ENCODE results near the gene HTATIP2.
"Not testable (repeated sequence)": the region's sequence is repeated elsewhere in the genome, so short reads cannot be mapped to it uniquely, and the experiment has no call there.

HTATIP2 gene

DNA sequence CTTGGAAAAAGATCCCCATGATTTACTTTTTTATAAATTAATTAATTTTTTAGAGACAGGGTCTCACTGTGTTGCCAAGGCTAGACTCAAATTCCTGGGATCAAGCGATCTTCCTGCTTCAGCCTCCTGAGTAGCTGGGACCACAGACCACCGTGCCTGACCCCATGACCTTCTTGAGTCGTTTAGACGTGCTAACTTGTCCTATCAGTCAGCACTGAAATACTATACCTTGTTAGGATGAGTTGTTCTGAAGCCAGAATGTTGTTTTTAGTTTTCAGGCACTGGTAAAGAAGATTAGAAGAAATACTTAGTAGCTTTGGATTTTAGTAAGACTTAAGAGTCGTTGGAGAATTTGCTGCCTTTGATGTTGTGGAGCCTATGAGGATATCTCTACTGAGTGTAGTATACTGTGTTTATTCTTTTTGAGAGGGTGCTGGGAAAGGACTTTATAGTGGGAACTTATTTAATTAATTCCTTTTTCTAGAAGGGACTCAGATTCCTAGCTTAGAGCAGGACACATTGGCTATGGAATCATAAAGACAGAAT is 8.6 kb downstream of the HTATIP2 start:
- no peak for DNase-seq

DNA sequence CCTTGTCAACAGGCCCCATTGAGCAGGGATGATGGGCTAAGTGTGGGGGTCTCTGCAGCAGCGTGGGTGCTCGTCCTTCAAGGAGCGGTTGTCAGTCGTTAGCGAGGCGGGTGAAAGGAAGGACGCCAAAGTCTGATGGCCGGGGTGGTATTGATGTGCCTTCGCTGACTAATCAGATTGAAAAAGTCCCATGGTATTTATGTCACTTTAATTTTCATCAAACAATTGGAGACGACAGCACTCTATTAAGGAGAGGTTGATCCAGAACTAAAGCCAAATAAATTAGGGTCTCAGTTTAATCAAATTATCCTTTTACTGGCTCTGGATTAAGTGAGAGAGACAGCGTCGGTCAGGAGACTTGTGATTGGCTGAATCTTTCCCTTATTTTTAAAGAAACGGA is 9.6 kb downstream of the HTATIP2 start:
- DNase-seq: no peak

DNA sequence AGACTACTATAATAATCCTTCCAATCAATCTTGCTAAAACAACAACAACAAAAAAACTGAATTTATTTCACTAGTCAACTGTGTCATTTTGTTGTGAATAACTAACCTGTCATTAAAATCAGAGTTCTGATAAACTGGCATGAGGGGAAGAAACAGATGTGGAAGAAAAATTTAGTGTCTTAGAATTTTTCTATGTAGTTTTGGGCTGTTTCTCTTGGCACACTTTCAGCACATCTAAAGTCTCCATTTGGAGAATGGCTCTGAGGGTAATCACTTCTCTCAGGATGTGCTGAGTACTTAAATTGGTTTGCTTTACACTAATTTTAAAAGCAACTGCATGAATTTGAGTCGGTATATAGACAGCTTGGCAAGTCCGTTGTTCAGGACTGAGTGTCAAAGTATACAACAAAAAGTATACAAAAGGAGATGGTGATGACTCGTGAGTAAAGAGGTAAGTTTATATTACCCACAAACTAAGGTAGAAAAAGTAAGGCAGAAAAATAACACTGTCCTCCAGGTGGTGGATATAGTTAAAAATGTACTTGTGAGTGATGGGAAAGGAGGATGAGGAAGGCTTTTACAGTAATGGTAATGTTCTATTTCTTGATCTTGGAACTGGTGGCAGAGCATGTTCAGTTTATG is 10.2 kb downstream of the HTATIP2 start:
- DNase-seq: no peak

DNA sequence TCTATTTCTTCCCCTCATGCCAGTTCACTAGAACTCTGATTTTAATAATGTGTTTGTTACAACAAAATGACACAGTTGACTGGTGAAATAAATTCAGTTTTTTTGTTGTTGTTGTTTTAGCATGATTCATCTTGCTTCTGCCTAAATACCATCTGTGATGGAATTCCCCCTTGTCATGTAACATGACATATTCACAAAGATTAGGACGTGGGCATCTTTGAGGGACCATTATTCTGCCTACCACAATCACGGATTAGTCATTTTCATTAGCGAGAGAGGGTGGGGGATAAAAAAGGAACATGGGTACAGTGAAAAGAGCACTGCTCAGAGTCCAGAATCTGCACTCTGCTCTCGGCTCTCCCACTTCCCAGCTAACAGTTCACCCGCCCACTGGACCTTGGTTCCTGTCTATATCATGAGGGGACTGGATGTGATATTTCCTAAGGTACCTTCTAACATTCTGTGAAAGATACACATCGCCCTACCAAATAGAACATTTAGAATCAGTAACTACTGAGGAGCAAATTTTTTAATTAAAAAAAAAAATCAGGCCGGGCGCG is 11.3 kb downstream of the HTATIP2 start:
- no peak for DNase-seq

DNA sequence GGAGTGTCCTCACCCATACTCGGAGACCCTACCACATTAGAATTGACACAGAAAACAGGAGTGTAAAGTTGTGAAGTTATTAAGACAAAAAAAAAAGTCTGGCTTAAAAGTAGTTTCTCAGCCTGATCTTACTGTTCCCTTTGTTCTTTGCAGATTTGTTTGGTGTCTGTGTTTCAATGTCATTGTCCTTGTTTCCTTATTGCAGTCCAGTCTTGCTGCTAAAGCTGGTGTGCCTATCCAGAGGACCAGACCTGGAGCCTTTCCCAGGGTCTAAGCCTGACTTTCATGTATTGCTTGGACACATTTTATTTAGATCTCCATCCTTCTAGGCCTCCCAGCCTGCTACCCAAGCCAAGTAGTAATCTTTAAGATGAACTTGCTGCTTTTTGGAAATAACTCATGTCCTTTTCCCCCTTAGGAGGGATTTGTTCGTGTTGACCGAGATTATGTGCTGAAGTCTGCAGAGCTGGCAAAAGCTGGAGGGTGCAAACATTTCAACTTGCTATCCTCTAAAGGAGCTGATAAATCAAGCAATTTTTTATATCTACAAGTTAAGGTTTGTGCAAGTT is 12.7 kb downstream of the HTATIP2 start:
- DNase-seq: no peak

DNA sequence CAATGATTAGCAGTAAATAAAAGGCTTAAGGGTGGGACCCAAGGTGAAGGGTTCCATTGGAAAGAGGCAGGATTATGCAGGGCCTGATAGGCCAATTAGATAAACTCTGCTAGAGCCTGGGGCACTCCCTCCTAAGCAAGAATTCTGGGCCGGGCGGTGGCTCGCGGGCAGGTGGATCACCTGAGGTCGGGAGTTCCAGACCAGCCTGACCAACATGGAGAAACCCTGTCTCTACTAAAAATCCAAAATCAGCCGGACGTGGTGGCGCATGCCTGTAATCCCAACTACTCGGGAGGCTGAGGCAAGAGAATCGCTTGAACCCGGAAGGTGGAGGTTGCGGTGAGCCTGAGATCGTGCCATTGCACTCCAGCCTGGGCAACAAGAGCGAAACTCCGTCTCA is 22.5 kb downstream of the HTATIP2 start:
- not testable (repeated sequence) for DNase-seq

DNA sequence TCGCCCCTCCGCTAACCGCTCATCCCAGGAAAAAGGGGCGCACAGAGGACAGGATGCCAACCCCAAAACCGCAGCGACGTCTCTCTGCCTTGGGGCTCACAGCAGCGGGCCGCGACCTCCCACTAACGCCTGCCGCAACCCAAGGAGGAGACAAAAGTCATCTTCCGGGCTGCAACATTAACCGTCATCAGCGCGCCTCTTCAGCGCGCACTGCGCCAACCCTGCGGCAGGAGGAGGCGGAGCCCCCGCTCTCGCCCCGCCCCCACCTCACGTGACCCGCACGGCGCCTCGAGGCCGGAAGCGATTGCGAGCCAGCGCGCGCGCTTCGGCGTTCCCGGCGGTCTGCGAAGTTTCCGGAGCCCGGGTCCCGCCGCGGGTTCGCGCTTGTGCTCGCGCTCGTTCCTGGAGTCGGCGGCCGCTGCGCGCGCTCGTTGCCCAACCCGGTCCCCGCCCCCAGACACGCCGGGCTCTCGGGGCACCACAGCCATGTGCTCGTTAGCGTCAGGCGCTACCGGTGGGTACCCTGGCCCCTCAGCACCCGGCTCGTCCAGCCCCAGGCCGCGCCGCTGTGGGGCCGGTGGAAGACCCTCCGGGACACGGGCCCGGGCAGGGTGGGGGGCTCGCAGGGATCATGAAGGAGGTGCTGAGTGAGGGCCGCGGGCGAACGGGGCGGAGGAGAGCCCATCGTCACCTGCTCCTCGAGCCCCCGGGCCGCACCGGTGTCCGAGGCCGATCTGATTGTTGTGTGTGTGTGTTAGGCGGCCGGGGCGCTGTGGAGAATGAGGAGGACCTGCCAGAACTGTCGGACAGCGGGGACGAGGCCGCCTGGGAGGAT is 24.0 kb downstream of the HTATIP2 start, which contains the start of gene PRMT3:
Gene PRMT3 (plus strand): TSS at position 456 of the 835 bp plus-strand sequence. CDS start 31 bp downstream, at position 487.
- DNase-seq: peak; percentile 98

DNA sequence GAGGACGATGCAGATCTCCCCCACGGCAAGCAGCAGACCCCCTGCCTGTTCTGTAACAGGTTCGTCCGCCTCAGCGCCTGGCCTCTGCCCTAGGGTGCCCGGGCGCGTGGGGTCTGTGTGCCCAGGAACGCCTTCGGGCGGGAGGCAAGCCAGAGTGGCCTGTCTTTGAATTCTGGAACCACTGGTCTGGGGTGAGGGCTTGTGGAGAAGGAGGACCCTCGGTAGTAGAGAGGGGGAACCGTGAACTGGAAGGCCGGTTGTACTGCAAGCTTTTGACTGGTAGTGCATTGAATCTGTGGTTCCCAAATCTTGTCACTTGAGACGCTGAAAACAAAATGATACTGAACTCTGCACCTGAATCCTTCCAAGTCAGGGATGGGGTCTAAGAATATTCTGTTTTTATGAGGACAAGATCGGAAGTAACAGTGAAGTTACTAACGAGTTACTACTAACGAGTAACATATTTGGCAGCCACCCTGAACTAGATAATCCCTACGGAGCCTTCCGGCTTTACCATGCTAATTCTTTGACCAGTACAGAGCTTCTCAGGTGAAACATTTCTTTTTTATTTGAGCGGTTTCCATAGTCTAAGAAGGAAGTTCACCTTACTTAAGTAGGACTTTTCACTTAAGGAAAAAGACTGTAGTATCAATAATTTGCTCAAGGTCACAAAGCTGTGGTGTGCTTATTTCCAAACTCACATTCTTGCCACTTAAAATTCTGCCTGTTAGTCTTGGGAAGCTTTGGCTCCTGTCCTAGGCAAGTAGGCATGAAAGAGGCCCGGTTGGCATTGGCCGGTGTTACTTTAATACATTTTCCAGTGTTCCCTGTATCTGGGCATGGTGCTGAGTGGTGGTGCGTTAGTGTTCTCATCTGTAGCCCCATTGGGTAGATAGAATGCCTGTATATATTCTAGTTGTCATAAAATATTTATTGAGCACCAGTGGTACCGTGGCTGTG is 24.9 kb downstream of the HTATIP2 start:
- no peak for DNase-seq

DNA sequence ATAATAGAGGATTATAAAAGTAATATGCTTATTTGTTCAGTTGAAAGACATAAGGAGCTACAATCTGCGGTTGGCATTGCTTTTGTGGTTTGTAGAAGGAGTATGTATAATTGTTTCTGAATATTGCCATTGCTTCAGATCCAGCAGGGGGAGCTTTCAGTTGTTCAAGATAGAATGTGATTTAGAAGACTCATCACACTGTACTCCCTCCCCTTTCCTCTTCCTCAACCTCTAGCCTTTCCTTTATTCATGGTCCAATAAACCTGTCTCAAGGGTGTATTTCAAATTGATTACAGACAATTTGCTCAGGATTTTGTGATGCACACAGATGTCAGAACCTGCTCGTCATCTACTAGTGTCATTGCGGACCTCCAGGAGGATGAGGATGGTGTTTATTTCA is 33.8 kb downstream of the HTATIP2 start:
- DNase-seq: no peak

DNA sequence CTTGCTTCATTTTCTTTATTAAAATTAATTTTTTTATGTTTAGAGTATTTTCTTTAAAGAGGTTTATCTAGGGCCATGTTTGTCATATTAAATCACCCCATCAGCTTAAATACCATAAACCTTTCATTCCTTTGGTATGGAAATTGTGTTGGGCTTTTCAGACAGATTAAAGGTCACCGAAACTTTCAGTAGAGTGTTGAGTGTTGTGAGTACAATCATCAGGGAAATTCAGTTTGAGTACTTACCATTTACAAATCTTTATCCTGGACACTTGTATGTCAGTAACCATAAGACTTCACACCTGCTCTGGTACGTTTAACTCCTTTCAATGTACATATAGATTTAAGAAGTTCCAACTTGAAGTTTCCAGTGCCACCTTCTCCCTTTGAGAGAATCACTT is 36.0 kb downstream of the HTATIP2 start:
- no peak for DNase-seq

DNA sequence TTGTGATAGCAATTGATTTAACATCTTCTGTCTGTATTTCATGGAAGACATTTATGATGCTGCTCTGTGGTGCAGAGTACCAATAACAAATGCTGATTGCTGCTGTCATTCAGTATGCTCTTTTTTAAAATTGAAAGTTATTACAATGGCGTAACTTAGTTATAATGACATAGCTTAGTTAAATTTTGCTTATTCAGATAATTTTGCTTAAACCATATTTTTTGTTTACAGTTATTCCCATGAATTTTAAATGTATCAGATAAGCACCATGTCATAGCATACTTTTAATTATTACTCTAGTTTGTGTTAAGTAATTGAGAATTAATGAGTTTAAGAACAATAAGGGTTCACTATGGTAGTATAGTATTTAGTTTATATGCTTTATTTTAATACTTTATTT is 39.5 kb downstream of the HTATIP2 start:
- no peak for DNase-seq

DNA sequence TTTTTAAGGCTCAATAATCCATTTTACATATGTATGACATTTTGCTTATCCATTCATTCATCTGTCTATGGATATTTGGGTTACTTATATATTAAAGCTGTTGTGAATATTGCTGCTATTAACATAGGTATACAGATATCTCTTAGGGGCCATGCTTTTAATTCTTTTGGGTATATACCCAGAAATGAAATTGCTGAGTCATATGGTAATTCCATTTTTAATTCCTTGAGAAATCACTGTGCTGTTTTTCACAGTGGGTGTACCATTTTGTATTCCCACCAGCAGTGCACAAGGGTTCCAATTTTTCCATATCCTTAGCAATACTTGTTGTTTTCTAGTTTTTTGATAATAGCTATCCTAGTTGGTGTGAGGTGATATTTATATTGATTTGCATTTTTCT is 43.0 kb downstream of the HTATIP2 start:
- no peak for DNase-seq

DNA sequence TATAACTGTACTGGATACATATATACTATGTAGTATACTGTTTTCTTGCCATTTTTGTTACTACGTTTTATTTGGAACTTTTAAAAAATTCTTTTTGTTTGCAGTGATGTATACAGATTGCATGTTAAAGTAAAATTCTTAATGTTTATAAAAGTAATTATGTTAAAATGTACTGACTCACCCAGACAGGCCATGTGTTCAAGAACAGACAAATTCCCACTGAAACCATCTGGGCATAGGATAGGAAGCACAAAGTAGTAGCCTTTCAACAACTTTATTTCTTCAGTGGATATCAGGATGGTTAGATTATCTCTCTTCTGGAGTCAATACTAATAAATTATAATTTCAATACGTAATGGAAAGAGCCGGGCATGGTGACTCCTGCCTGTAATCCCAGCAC is 43.8 kb downstream of the HTATIP2 start:
- DNase-seq: no peak

DNA sequence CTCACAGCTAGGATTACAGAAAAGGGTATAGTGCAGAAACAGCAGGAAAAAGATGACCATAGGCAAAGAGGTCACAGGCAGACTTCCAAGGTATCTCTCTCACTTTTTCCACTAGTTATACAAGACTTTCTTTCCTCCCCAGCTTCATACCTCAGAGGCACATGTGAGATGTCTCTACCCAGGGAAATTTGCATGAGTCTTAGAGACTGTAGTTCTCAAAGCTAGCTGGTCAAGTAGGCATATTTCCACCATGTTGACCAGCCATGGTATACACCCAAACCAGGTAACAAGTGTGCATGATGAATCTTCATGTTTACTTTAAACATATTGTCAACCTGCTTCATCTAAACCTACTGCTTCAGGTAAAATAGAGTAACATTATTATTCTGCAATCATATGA is 51.9 kb downstream of the HTATIP2 start:
- DNase-seq: no peak

DNA sequence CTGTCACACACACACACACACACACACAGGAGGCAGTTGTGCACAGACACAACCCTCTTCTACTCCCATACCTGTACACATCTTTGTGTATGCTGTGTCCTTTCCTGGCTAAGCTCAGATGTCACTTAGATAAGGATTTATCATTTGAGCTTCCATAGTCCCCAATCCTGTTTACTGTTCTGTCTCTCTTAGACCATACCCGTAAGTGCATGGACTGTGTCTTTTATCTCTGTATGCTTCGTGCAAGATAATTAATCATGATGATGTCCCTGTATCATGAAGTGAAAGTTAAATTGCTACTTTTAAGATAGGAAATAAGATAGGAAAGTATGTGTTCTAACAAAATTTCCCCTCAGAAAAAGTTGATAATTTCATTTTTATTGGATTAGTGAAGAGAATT is 54.3 kb downstream of the HTATIP2 start:
- DNase-seq: no peak

DNA sequence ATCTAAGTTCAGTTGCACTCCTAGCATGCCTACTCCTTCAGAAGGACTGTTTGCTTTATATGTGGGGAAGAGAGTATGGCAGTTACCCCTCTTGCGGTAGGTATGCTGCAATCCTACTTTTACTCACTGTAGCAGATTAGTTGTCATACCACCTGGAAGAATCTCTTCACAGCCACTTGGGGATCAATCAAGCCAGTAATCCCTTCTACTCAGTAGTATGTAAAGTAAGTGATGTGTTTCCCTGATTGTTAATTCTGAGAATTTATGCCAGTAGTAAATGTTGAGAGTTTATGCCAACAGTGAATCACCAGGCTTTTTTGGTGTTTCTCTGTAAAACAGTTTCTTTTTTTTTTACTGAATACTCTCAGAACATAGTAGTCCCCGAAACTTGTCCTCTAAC is 58.4 kb downstream of the HTATIP2 start:
- no peak for DNase-seq

DNA sequence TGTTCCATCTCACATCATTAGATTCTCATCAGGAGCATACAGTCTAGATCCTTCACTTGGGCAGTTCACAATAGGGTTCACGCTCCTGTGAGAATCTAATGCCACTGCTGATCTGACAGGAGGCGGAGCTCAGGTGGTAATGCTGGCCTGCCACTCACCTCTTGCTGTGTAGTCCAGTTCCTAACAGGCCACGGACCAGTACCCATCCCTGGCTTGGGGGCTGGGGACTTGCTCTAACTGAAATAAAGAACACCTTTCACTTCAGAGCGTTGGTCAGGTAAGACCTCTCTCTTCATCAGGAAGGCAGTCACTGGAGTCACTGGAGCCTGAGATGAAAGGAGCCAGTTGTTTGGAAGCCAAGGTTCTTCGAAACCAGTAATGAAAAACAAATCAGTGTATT is 65.7 kb downstream of the HTATIP2 start:
- no peak for DNase-seq

All from stimulated activated CD4-positive, alpha-beta T cell treated with anti-CD3 and anti-CD28 coated beads, Interleukin-12 subunit alpha, Interleukin-12 subunit beta, amount 100 ng/mL, for 4 hours (primary cell).